CD4-positive, alpha-beta T cell (primary cell): ENCODE data around the gene ROM1. TPM values are rescaled to one million over a fixed set of nuclear protein-coding genes. Genes with fewer than 3 reads are reported as not detected.

Experiments used
- ATAC-seq: fragments of 200-7000 bp; cut with Tn5 transposase; one replicate; pipeline ENCODE4 v1.10.0; 2022; ENCODE audit warnings: mild to moderate bottlenecking; ENCODE audit not compliant: poor library complexity
- CTCF ChIA-PET: fragments of 350-600 bp; sonication (Branson Sonifier 250); formaldehyde crosslinking; loops from one replicate; lab custom pipeline; 2021; ENCODE audit warnings: antibody characterized with exemption, inconsistent platforms; lab: Charles Lee
- POLR2A ChIA-PET: fragments of 350-600 bp; sonication (Branson Sonifier 250); formaldehyde crosslinking; loops from one replicate; lab custom pipeline; 2021; ENCODE audit warnings: antibody characterized with exemption, inconsistent platforms; lab: Charles Lee
- DNase-seq, 14 experiments: peaks; one replicate each; pipeline ENCODE4 v3.0.0-alpha.2; 2013 to 2020; ENCODE audit warnings: mixed read lengths in 2 of 14
- H3K27ac ChIP-seq, 2 donors: one replicate each; pipeline versions ENCODE4 v1.5.1 to v1.7.0; 2013; ENCODE audit warnings: low read length in 2 of 2, low read depth in 1 of 2, mild to moderate bottlenecking in 1 of 2
- H3K27me3 ChIP-seq, 2 experiments: 1 replicate in 1 of 2; 2 replicates in 1 of 2; pipeline versions ENCODE4 v1.6.1 to v1.7.0; 2013; ENCODE audit warnings: low read length in 2 of 2, control low read depth in 1 of 2, mild to moderate bottlenecking in 1 of 2, moderate library complexity in 1 of 2; ENCODE audit not compliant: insufficient read depth in 2 of 2, control insufficient read depth in 1 of 2
- H3K36me3 ChIP-seq: one replicate; pipeline ENCODE4 v1.6.1; 2013; ENCODE audit warnings: low read length, control low read depth; ENCODE audit not compliant: insufficient read depth
- H3K4me1 ChIP-seq: one replicate; pipeline ENCODE4 v1.6.1; 2013; ENCODE audit warnings: low read length, control low read depth; ENCODE audit not compliant: insufficient read depth
- H3K4me3 ChIP-seq: one replicate; pipeline ENCODE4 v1.5.1; 2013; ENCODE audit warnings: mild to moderate bottlenecking, low read length, moderate library complexity
- H3K9me3 ChIP-seq, 2 experiments: 1 replicate in 1 of 2; 2 replicates in 1 of 2; pipeline versions ENCODE4 v1.6.1 to v1.7.0; 2013; ENCODE audit warnings: low read length in 2 of 2, mild to moderate bottlenecking in 2 of 2, control low read depth in 1 of 2, moderate library complexity in 1 of 2; ENCODE audit not compliant: control insufficient read depth in 1 of 2, insufficient read depth in 1 of 2
- H3K27ac Mint-ChIP-seq: one replicate; pipeline ENCODE4 v1.8.0; 2020; ENCODE audit warnings: mixed read lengths
- H3K27me3 Mint-ChIP-seq: one replicate; pipeline ENCODE4 v1.8.0; 2021; ENCODE audit warnings: mixed read lengths
- H3K36me3 Mint-ChIP-seq: one replicate; pipeline ENCODE4 v1.8.0; 2021; ENCODE audit warnings: low read depth, mixed read lengths
- H3K4me1 Mint-ChIP-seq: one replicate; pipeline ENCODE4 v1.8.0; 2021; ENCODE audit warnings: low read depth, mixed read lengths
- H3K4me3 Mint-ChIP-seq: one replicate; pipeline ENCODE4 v1.8.0; 2020; ENCODE audit warnings: mild to moderate bottlenecking, mixed read lengths
- H3K9me3 Mint-ChIP-seq: one replicate; pipeline ENCODE4 v1.8.0; 2020; ENCODE audit warnings: mixed read lengths
- intact Hi-C, 2 experiments: fragments of 100-400 bp; cut with DNase I in 1 of 2; cut with micrococcal nuclease in 1 of 2; formaldehyde crosslinking; loops; one replicate each; pipeline versions ENCODE4 v1.15.1 to v1.9.0; 2023 to 2025; cut with DNase I, micrococcal nuclease
- total RNA-seq, 174 experiments: library from RNA in 2 of 174; stranded (reverse) in 2 of 174; gene quantifications; one replicate each; pipeline ENCODE4 v1.2.3 and lab custom pipeline; 2021 to 2026
- TF ChIP-seq, protein P1 (sequence below): fragments of 200-600 bp; IDR thresholded peaks from one replicate; pipeline ENCODE4 v1.8.0; 2022; ENCODE audit warnings: antibody characterized with exemption, mild to moderate bottlenecking

Gene ROM1
- total RNA-seq, 2 experiments from 2014 or later = 0.42 to 0.71 TPM

DNA sequence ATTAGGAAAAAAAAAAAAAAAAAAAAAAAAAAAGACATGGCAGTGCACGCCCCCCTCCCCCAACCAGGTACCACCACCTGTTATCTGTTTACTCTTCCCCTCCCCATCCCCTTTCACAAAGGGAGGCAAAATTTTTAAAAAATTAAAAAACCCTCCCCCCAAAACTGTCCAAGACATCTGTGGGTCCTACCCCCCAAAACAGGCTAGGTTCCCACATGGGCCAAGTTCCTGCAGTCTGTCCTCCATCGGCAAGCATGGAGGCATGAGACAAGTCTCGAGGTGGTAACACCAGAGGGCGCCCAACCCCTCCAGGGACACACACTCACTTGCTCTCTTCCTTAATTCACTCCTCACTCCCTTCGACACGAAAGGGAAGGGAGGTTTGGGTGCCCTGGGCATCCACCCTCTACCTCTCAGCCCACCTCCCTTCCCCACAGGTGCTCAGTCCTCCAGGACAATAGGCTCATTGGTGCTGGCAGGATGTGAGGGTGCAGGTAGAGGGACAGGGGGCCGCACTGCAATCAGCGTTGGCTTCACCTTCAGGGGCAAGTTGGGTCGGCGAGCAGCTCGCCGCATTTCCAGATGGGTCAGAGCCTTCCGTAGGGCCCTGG, 19.5 kb upstream of the ROM1 start:
- H3K36me3 Mint-ChIP-seq = peaks cover 77% of the 10 kb centered on the region
- Histone ChIP-seq H3K4me3 (no peak overlapping the region), H3K9me3 (no peaks in the 10 kb centered on the region), H3K36me3 (peaks cover 58% of the 10 kb centered on the region), H3K27me3 (no peaks in the 10 kb centered on the region), H3K4me1 (peaks cover 60% of the 10 kb centered on the region), H3K27ac (peak overlapping the region in 1 of 2 donors; percentile 97)
- H3K27me3 Mint-ChIP-seq = no peaks in the 10 kb centered on the region
- H3K4me1 Mint-ChIP-seq = peaks cover 75% of the 10 kb centered on the region
- ATAC-seq (peak; percentile 9), DNase-seq (peak; percentile 64 to 90 (median 74))
- TF ChIP-seq, protein P1, sequence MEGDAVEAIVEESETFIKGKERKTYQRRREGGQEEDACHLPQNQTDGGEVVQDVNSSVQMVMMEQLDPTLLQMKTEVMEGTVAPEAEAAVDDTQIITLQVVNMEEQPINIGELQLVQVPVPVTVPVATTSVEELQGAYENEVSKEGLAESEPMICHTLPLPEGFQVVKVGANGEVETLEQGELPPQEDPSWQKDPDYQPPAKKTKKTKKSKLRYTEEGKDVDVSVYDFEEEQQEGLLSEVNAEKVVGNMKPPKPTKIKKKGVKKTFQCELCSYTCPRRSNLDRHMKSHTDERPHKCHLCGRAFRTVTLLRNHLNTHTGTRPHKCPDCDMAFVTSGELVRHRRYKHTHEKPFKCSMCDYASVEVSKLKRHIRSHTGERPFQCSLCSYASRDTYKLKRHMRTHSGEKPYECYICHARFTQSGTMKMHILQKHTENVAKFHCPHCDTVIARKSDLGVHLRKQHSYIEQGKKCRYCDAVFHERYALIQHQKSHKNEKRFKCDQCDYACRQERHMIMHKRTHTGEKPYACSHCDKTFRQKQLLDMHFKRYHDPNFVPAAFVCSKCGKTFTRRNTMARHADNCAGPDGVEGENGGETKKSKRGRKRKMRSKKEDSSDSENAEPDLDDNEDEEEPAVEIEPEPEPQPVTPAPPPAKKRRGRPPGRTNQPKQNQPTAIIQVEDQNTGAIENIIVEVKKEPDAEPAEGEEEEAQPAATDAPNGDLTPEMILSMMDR = peak; percentile 71
- peak overlapping the region; percentile 87 for H3K4me3 Mint-ChIP-seq
- CTCF ChIA-PET = interaction anchor here (0.6 to 2.6 kb wide), 7 partner anchors 19 to 138 kb away, joined by 3 to 20 read pairs (median 5); partner anchors contain the start of genes EML3 and ROM1
- intact Hi-C loops = loop anchor here (1.0 to 5.0 kb wide), 7 partner anchors 36 to 269 kb away; partner anchors contain the start of genes LBHD1 (in 2 of the 2), UQCC3 (in 2 of the 2), BSCL2 (in 1 of the 2) and GNG3 (in 1 of the 2)
- no peaks in the 10 kb centered on the region for H3K9me3 Mint-ChIP-seq
- POLR2A ChIA-PET = interaction anchor here (0.6 to 4.4 kb wide), 21 partner anchors 7 to 262 kb away, joined by 3 to 177 read pairs (median 50); partner anchors contain the start of genes AHNAK, B3GAT3, BSCL2 and C11orf98
- H3K27ac Mint-ChIP-seq = peak overlapping the region; percentile 89

DNA sequence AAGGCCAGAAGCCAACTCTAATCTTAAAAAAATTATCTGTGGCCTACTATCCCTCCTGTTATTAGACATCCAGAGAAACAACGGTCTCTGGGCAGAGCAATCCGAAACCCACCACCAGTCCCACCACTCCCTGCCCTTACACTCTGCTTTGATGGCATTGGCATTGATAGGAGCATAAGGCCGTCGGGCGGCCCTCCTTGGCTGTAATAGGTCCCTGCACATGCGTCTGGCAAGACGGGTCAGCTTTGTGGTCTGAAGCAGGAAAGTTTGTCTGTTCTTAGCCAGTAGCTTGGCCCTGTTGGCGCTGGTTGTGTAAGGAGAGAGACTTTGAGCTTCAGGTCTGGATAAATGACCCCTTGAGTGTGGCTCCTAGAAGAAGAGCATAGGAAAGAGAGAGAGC, 17.9 kb upstream of the ROM1 start:
- CTCF ChIA-PET = interaction anchor here (1.3 kb wide), 1 partner anchor 99 kb away, joined by 8 read pairs; no protein-coding TSS in a partner anchor
- ATAC-seq = no peak
- H3K27me3 ChIP-seq = no peaks in the 10 kb centered on the region
- POLR2A ChIA-PET = interaction anchor here (1.0 to 1.7 kb wide), 2 partner anchors 17 to 261 kb away, joined by 3 to 4 read pairs; no protein-coding TSS in a partner anchor
- H3K36me3 ChIP-seq = peaks cover 63% of the 10 kb centered on the region
- intact Hi-C loops = loop anchor here in 1 of 2 experiments (5.0 kb wide), 1 partner anchor 267 kb away; no protein-coding TSS in a partner anchor
- Mint-ChIP-seq H3K4me3 (no peak overlapping the region), H3K36me3 (peaks cover 88% of the 10 kb centered on the region), H3K4me1 (peaks cover 78% of the 10 kb centered on the region), H3K27ac (peak overlapping the region; percentile 89), H3K9me3 (no peaks in the 10 kb centered on the region), H3K27me3 (no peaks in the 10 kb centered on the region)
- no peak overlapping the region for H3K4me3 ChIP-seq
- H3K27ac ChIP-seq = no peak overlapping the region
- peak in 1 of 14 experiments; percentile 1 for DNase-seq
- peaks cover 70% of the 10 kb centered on the region for H3K4me1 ChIP-seq
- H3K9me3 ChIP-seq = no peaks in the 10 kb centered on the region
- TF ChIP-seq, protein P1 = no peak

DNA sequence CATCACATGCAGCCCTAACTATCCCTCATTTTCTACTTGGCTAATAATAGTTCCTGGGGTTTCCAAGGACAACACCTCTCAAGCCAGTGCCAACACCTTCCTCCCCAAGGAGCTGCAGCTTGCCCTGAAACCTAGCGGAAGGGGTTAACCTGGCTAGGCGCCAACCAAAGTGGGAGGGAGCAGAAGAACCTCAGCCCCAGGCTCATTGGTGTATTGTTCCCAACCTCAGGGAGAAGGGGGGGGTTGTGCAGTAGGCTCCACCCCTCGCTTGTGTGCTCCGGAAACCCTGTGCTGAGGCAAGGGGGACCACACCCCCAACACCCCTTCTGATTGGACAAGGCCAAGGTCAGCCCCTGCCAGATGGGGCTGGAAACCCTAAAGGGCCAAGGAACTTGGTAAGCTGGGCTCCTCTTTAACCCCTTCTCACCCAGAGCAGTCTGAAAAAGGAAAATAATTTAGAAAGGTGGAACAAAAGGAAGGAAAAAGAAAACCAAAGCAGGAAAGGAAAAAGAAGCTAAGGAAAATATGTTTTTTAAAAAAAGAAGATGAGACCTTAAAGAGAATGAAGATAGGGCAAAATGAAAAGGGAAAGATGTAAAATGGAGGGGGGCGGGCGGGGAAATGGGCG, 13.9 kb upstream of the ROM1 start:
- peak overlapping the region; percentile 85 to 94 for H3K27ac ChIP-seq
- CTCF ChIA-PET = no interaction called here
- H3K4me3 Mint-ChIP-seq = peak overlapping the region; percentile 94
- ATAC-seq = peak; percentile 73
- no peaks in the 10 kb centered on the region for H3K27me3 Mint-ChIP-seq
- H3K4me1 Mint-ChIP-seq = peaks cover 71% of the 10 kb centered on the region
- DNase-seq = peak; percentile 90 to 99 (median 96)
- intact Hi-C loops = loop anchor here (2.0 to 5.0 kb wide), 2 partner anchors 263 to 282 kb away; partner anchors contain the start of gene SLC3A2 (in 1 of the 2)
- peaks cover 57% of the 10 kb centered on the region for H3K36me3 ChIP-seq
- POLR2A ChIA-PET = interaction anchor here (0.6 to 4.1 kb wide), 24 partner anchors 7 to 281 kb away, joined by 3 to 177 read pairs (median 7); partner anchors contain the start of genes B3GAT3, C11orf98, CSKMT and EEF1G
- no peaks in the 10 kb centered on the region for H3K27me3 ChIP-seq
- H3K4me1 ChIP-seq = peaks cover 50% of the 10 kb centered on the region
- H3K36me3 Mint-ChIP-seq = peaks cover 85% of the 10 kb centered on the region
- H3K9me3 ChIP-seq = no peaks in the 10 kb centered on the region
- H3K27ac Mint-ChIP-seq = peak overlapping the region; percentile 93
- TF ChIP-seq, protein P1 = no peak
- H3K9me3 Mint-ChIP-seq = no peaks in the 10 kb centered on the region
- peak overlapping the region; percentile 100 for H3K4me3 ChIP-seq
